HG02763 (cell line): ENCODE data around the gene RNF225.
"Not testable (repeated sequence)": the region's sequence is repeated elsewhere in the genome, so short reads cannot be mapped to it uniquely, and the experiment has no call there.

Source experiments
- ATAC-seq: cut with Tn5 transposase; IDR thresholded peaks from one replicate; pipeline ENCODE4 v1.9.1; 2021; ENCODE audit warnings: mild to moderate bottlenecking, moderate library complexity; ENCODE audit not compliant: unreplicated experiment

RNF225 gene

GRCh38 chr19:58407658-58408151 lies 12.2 kb downstream of the RNF225 start:
- ATAC-seq = no peak

- peak; percentile 94 for ATAC-seq
These were observed 12.9 kb downstream of the RNF225 start, which contains the start of gene ZNF584 for GRCh38 chr19:58408152-58409009. TSS of gene ZNF584 (plus strand) at chr19:58408649. CDS start at chr19:58409148, 499 bp downstream.

GRCh38 chr19:58409010-58409790 lies 13.7 kb downstream of the RNF225 start:
- ATAC-seq = peak; percentile 10

- ATAC-seq = no peak
These were observed 21.1 kb downstream of the RNF225 start for GRCh38 chr19:58416604-58417003.

GRCh38 chr19:58417071-58417470 lies 21.6 kb downstream of the RNF225 start:
- no peak for ATAC-seq

- ATAC-seq = no peak
These were observed 33.2 kb downstream of the RNF225 start for GRCh38 chr19:58428617-58429016.

GRCh38 chr19:58429745-58430144 lies 34.3 kb downstream of the RNF225 start:
- no peak for ATAC-seq

GRCh38 chr19:58434217-58434616 lies 38.8 kb downstream of the RNF225 start:
- ATAC-seq = no peak

- ATAC-seq = peak; percentile 96
These were observed 44.4 kb downstream of the RNF225 start, which contains the start of gene ZNF132 for GRCh38 chr19:58439576-58440554. TSS of gene ZNF132 (minus strand) at chr19:58440153. CDS start at chr19:58439821, 332 bp downstream.

GRCh38 chr19:58440556-58440955 lies 45.1 kb downstream of the RNF225 start:
- no peak for ATAC-seq

- ATAC-seq = not testable (repeated sequence)
These were observed 47.5 kb downstream of the RNF225 start for GRCh38 chr19:58442986-58443385.
